ENCODE data around the gene NBAS.
"Not testable (repeated sequence)": the region's sequence is repeated elsewhere in the genome, so short reads cannot be mapped to it uniquely, and the experiment has no call there.

Gene NBAS

DNA sequence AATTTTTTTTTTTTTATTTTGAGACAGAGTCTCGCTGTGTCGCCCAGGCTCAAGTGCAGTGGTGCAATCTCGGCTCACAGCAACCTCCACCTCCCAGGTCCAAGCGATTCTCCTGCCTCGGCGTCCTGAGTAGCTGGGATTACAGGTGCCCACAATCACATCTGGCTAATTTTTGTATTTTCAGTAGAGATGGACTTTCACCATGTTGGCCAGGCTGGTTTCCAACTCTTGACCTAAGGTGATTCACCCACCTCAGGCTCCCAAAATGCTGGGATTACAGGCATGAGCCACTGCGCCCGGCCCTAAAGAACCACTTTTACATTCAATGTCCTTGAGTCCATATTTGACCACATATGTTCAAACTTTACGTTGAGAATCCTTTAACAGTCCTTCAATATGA is 156.6 kb downstream of the NBAS start:
- not testable (repeated sequence) for DNase-seq

DNA sequence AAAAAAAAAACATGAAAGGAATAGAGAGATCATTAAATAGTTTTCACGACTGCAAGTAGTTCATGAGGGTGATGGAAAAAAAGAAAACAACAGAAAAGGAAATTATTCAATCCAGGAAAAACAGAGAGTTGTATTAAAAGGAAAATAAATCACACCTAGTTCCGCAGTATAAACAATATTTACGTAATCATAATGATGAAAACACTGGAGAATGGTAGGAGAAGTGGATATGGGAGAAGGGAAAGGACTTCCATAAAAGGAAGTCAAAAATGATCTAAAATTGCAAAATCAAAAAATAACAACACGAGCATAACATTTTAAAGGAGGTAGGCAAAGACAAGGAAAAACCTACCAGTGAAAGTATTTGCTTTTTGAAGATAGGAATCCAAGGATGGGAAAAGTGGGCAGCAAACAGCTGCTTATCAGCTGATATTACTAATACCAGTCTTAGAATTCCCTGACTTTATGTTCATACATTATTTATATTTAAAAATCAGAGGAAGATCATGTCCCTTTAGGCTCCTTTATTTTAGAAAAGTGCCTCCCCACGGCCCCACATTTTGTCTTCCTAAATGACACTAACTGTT is 160.8 kb downstream of the NBAS start:
- no peak for DNase-seq

DNA sequence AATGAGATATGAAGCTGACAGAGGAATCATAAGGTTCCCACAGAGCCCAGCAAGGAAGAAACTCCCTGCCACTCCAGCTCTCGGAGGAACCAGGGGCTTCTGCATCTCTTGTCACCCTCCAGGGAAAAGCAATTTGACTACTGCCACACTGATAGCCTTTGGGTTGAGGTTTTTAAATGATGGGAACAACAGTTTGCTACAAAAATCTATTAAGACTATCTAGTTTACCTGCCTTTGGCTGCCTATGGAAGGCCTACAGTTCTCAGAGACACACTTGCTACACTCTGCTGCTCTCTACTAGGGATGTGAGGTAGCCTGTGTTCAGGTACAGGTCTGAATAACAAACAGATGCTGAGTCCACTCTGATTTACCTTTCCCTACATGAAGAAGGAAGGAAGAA is 161.9 kb downstream of the NBAS start:
- DNase-seq = no peak

DNA sequence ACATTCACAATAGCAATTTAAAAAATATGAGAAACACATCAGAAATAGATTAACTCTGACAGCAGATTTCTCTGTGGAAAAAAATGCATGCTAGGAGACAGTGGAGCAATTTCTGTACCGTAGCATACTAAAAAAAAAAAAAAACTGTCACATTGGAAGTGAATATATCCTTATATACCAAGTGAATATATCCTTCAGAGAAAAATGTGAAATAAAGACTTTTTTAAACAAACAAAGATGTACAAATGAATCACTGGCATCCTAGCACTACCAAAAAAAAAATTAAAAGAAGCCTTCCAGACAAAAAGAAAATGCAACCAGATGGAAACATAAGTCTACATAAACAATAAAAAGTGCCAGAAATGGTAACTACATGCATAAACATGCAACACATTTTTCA is 169.4 kb downstream of the NBAS start:
- DNase-seq = no peak

DNA sequence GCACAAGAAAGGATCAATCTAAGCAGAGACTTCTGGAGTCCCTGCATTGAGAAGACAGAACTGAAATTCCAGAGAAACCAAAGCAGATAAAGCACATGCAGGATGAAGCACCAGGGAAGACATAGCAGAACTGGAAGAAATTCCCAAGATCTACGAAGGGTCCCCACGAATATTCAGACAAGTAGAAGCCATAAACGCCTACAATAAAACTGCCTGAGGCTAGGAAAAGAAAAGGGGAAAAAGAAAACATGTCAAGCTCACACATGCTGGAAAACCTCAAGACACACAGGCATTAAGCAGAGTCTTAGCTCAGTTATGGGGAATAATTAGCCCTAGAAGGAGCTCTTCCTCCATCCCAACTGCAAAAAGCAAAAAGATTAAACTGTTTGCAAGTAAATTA is 171.2 kb downstream of the NBAS start:
- no peak for DNase-seq

DNA sequence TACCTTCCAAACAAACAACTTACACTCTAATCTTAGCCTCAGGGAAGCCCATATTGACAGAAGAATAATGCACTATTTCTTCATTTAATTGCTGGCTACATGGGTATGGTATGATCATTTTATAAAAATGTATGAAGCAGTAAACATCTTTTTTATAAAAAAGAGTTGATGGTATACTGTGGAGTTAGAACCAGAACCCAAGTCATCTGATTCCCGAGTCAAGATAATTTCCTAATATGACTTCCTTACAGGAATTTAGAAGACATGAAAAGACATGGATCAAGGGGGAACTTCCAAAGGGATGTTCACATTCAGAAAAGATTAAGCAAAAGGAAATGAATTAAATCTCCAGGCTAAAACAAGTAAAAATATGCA is 171.8 kb downstream of the NBAS start:
- DNase-seq = no peak

DNA sequence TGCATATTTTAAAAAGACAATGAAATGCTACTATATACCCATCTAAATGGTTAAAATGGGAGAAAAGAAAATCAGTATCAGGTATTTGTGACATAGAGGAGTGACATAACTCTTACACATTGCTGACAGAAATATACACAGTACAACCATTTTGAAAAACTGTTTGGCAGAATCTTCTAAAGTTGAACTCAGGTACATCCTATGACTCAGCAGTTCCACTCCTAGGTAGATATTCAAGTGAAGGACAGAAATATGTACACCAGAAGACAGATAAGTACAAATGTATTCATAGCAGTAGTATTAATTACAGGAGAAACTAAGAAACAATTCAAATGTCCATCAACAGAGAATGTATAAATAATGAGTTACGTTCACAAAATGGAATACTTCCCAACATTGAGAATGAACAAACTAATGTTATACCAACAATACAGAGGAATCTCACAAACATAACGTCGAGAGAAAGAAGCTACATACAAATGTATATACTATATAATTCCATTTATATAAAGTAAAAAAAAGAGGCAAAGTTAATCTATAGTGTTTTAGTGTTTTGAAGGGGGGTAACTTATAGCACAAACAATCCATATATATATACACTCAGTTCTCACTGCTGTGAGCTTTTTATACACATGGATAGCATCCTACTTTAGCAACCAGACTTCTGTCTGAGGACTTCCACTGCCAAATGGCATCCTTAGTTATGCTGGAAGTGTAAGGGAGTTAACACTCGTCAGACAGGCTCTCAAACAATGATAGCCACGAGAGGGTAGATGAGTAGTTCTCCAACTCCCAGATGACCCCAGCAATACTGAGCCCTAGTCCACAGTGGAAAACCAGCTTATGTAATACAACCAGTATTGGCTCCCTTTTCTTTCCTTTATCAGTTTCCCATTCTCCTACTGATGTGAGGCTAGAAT is 172.5 kb downstream of the NBAS start:
- no peak for DNase-seq

DNA sequence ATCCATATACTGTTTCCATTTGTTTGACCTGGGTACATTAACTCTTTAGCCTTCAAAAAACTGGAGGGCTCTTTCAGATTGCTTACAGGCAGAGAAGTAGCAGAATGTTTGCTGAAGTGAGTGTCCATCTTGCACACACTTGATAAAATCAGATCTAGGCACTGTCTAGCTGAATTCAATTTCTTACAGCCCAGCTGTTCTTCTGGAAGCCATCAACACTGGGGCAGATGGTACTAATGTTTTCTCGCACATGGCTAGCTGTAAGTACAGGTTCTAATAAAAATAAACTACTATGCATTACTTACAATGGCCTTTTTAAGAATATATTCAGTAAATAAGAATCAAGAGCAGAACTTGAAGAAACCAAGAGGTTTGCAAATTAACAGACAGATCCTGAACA is 175.9 kb downstream of the NBAS start:
- DNase-seq = no peak

DNA sequence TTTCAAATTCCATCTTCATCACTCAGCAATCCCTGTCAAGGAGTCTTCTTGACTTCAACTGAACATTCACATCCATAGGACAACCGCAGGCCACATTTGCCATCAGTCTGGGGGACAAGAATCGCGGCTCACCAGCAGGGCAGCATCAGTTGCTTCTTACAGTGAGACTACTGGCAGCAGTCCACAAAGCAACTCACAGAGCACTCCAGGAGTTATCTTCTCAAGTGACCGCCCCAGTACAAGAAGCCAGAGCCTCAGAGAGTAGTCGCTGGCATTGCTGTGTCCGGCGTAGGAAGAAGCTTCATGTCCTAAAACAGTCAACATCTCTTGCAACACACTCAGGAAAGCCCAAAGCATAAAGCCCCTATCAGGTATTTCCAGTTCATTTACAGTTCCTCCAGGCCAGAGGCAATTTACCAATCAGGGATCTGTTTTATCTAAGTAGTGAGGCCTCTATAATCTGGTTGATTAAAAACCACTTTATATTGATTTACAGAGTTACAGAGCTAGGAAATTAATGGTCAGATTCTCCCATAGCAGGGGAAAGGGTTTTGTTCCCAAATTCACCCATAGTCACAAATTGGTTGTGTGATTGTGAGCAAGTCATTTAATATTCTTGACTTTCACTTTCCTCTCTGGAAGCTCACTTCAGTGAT is 177.3 kb downstream of the NBAS start:
- no peak for DNase-seq

DNA sequence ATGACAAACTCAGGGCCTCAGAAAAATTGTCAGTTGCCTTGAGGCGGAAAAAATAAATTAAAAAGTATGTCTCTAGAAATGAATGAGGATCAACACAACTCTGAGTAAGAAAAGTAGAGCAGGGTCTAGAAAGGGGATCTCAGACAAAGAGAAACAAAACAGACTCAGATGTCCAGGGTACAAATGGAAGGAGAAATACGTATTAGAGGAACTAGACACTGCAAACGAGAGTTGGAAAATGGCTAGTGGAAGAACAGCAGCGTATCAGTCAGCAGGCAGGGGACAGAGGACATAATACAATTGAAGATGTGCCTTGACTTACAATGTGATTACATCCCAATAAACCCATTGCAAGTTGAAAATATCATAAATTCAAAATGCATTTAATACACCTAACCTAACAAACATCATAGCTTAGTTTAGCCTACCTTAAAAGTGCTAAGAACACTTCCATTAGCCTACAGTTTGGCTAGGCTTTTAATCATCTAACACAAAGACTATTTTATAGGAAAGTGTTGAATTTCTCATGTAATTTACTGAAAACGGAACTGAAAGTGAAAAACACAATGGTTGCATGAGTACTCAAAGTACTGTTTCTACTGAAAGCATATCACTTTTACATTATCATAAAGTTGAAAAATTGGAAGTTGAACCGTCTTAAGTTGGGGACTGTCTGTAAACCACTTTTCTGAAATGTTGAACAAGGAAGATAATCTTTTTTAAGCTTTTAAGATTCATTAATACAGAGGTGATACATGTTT is 182.8 kb downstream of the NBAS start:
- DNase-seq = no peak

DNA sequence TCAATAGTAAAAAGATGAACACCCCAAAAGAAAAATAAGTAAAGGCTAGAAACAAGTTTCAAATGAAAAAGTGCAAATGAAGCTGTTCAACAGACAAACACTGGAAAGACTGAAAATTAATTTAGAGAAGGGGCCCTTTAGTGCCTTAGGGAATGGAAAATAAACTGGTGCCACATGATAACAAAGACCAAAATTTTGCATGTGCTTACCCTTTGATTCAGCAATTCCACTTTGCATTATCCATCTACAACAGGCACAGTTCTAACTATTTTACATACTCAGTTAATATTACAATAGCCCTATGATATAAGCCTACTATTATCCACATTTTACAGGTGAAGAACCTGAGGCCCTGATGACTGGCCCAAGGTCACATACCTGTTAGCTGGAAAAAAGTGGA is 183.9 kb downstream of the NBAS start:
- no peak for DNase-seq

DNA sequence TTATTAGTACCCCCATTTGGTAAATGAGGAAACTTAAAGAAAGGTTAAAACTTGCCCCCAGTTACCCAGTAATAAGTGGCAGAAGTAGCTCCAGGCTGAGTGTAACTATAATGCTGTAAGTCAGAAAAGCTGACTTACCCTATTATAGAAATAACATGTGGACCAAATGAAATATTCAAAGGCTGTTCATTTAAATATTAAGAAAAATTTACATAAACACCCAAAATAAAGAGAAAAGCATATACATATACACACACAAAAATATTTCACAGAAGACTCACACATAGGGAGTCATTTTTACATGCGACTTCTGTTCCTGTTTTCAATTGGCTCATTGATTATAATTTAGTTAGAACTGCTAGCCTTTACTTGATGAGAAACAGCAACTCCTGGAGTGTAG is 189.1 kb downstream of the NBAS start:
- no peak for DNase-seq

DNA sequence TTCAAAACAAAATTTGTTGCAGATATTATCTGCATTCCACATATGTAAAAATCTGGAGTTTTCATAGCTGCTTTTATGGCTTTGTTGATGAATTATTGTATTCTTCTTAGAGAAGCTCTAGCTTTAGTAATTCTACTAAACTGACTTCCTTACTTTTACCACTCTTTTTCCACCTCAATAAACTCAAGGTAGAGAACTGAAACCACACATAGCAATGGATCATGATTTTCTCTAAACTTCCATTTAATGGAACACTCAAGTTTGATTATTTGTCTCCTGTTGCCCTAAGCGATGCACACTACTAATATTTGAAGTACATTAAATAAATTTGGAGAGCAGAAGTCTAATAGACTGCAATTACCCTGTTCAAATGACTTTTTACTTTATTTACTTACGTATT is 192.0 kb downstream of the NBAS start:
- no peak for DNase-seq

DNA sequence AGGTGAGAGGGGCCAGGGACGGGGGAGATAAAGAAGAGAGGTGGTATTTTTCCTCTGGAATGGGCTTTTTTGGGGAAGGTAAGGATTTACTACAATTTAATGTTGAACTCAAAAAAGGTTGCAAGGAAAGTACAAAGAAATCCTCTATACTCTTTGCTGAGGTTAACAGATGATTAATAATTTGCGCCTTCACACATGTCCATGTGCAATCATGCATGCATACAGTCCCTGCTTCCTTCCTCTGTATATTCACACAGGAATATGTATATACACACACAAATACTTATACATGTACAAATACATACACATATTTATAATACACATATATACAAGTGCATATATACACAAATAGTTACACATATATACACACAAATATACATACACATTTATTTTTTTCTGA is 193.4 kb downstream of the NBAS start:
- DNase-seq = no peak

DNA sequence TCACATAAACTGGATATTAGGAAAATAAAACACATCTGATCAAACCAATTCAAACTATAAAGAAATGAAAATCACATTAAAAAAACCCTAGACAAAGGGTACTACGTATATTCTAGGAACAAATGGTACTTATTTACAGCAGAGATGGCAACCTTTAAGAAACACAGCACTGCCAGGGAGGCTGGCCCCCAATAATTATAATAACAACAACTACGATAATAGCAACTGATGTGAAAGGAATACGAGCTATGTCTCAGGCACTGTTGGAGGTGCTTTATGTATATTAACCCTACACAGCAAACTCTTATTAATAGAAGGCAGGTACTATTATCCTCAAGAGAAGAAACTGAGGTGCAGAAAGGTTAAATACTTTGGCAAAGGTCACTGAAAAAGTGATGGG is 193.9 kb downstream of the NBAS start:
- no peak for DNase-seq

DNA sequence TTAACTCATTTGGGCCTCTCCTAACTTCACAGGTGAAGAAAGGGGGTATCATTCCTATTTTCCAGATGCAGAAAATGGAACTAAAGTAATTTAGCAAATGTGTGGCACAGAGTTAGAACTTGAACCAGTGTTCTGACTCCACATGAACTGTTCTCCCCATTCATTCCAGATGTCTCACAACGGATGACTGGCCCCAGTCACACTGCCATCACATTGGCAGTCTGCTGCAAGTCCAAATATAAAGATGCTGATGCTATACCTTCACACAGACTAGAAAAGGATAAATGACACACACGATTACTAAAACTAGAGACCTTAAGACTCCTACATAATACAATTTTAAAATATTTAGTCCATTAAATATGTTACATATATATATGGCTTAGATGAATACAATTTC is 195.7 kb downstream of the NBAS start:
- no peak for DNase-seq

DNA sequence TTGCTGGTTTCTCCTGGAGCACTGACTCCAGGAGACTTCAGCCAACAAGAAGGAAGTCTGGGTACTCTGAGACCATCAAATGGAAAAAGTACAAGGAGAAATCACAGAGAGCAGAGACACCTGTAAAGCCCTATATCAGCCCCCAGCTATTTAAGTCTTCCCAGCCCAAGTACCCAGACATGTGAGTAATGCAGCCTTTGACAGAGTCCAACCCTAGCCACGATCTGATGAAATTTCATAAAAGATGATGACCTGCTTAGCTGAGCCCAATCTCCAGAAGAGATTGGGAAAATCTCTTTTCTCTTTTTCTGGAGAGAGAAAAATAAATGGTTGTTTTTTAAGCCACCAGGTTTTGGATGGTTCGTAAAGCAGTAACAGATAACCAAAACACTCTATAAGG is 196.6 kb downstream of the NBAS start:
- DNase-seq = no peak

DNA sequence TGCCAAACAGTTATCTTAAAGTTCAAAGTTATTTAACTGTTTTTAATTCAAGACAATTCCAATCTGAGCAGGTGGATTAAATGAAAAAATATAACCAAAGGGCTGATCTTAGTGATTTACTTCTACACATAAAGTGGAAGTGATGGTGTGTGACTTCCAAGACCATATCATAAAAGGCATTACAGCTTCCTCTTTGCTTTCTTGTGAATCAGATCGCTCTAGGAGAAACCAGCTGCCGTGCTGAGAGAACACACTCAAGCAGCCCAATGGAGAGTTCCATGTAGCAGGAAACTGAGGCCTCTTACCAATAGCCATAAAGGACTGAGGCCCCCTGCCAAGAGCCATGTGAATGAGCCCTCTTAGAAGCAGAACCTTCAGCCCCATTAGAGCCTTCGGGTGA is 197.4 kb downstream of the NBAS start:
- no peak for DNase-seq

DNA sequence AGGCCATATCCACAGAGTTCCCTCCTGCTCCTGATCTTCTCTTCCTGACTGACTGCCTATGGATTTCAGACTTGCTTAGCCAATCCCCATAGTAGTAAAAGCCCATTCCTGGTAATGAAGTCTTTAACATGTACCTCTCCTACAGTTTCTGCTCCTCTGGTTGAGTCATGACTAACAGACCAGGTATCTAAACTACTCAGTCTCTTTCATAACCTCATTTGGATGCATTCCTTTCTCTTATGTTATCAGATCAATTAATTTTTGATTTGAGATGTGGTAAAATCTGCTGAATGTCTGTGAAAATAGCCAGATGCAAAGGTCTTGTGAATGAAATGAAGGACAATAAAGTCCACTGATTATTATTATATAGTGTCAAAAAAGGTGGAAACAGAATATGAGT is 198.0 kb downstream of the NBAS start:
- DNase-seq = no peak

DNA sequence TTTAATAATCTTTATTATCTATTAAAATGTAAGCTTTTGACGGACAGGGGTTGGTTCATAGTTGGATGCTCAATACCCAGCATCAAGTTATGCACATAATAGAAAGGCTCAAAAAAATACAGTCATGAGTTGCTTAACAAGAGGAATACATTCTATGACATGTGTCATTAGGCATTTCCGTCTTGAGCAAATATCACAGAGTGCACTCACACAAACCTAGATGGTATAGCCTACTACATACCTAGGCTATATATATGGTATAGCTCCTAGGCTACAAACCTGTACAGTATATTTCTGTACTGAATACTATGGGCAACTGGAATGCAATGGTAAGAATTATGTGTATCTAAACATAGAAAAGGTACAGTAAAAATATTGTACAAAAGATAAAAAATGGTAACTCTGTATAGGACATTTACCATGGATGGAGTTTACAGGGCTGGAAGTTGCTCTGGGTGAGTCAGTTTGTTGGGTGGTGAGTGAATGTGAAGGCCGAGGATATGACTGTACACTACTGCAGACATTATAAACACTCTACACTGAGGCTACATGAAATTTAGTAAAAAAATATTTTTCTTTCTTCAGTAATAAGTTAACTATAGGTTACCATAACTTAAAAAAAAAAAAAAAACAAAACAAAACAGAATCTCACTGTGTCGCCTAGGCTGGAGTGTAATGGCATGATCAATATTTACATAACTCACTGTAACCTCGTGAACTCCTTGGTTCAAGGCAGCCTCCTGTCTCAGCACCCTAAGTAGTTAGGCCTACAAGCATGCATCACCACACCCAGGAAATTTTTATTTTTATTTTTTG is 201.2 kb downstream of the NBAS start:
- DNase-seq = no peak

DNA sequence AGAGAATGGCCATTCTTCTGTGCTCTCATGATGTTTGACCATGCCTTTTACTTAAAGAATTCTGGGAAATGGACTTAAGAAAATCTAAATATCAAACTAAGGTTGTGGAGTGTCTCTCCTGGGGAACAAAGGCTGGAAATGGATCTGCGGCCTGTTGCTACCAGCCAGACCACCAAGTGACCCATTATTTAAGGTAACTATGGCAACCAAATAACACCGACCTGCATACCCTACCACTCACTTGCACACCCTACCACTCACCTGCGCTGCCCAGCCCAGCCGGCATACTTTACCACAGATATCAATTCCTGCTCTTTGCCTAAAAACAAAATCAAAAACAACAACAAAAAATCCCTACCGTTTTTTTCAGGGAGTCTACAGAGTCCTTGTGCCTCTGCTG is 203.2 kb downstream of the NBAS start:
- DNase-seq = no peak

DNA sequence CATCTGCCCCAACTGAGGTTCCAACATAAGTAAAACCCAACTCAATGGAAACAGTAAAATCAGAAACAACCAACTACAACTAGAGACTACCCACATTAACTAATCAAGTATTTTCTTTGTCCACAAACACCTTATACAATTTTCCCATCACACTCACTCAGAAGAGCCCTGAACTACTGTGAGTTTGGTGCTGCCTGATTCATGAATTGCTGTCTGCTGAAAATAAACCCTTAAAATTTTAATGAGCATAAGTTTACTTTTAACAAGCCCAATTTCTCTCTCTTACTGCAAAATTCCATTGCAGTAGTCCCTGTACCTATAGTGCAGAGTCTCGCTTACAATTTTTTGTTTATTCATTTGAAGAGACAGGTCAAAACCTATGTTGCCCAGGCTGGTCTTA is 203.9 kb downstream of the NBAS start:
- no peak for DNase-seq

DNA sequence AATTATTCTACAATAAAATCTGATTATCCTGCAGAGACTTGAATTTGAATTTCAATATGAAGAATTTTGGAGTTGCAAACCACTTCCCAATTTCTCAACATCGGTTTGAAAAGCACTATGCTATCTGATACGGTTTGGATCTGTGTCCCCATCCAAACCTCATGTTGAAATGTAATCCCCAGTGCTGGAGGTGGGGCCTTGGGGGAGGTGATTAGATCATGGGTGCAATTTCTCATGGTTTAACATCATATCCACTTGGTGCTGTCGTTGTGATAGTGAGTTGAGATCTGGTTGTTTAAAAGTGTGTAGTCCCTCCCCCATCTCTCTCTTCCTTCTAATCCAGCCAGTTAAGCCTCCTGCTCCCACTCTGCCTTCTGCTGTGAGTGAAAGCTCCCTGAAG is 205.7 kb downstream of the NBAS start:
- no peak for DNase-seq

Data from NCI-H345 (cell line).